ENCODE measurements around the gene SMAD4. TPM values are rescaled to one million over a fixed set of nuclear protein-coding genes. Genes with fewer than 3 reads are reported as not detected.
"Not testable (repeated sequence)": the region's sequence is repeated elsewhere in the genome, so short reads cannot be mapped to it uniquely, and the experiment has no call there.

The SMAD4 gene
- polyA plus RNA-seq, 10 donors = 70.2 to 124 (median 99.6) TPM

DNA sequence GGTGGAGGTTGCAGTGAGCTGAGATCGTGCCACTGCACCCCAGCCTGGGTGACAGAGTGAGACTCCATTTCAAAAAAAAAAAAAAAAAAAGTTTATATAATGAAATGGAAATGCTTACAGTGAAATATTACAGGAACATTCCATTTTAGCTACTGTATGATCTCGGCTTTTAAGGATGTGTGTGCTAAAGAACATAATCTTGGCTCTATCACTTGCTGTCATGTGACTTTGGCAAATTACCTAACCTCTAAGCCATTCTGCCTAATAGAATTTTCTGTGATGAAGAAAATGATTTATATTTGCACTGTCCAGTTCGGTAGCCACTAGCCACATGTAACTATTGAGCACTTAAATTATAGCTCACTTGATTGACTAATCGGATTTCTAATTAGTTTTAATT lies 36.3 kb downstream of the SMAD4 start:
- peak in 1 of 3 donors; percentile 16 for DNase-seq

- DNase-seq = peak in 1 of 3 donors; percentile 57
These were observed 38.1 kb downstream of the SMAD4 start for GRCh38 chr18:51068105-51068504.

GRCh38 chr18:51069885-51070284 lies 39.9 kb downstream of the SMAD4 start:
- DNase-seq = no peak

GRCh38 chr18:51070545-51070944 lies 40.5 kb downstream of the SMAD4 start:
- peak in 1 of 3 donors; percentile 71 for DNase-seq

GRCh38 chr18:51072586-51073313 lies 42.7 kb downstream of the SMAD4 start:
- no peak for DNase-seq

- DNase-seq = no peak
These were observed 44.6 kb downstream of the SMAD4 start for GRCh38 chr18:51074605-51075004.

GRCh38 chr18:51076503-51076902 lies 46.5 kb downstream of the SMAD4 start:
- peak in 2 of 3 donors; percentile 3 to 22 for DNase-seq

DNA sequence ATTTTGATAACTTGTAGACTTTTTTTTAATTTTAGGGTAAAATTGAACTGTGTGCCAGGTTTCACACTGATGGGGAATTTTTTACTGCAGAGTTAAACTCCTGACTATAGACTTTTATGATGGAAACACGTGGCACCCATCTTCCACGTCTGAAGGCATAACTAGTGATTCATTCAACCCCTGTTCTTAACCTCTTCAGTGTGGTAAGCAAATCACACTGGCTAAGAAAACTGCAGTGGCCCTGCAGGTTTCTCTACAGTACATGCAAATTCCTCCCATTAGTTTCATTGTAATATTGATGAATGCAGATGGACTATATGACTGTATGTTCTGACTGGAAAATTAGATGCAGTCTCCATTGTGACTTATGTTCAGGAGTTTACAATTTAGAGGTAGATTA lies 47.2 kb downstream of the SMAD4 start:
- DNase-seq = no peak

- DNase-seq = no peak
These were observed 48.0 kb downstream of the SMAD4 start for GRCh38 chr18:51078026-51078425.

- DNase-seq = no peak
These were observed 52.7 kb downstream of the SMAD4 start for GRCh38 chr18:51082571-51083267.

- DNase-seq = no peak
These were observed 53.4 kb downstream of the SMAD4 start for GRCh38 chr18:51083398-51083797.

DNA sequence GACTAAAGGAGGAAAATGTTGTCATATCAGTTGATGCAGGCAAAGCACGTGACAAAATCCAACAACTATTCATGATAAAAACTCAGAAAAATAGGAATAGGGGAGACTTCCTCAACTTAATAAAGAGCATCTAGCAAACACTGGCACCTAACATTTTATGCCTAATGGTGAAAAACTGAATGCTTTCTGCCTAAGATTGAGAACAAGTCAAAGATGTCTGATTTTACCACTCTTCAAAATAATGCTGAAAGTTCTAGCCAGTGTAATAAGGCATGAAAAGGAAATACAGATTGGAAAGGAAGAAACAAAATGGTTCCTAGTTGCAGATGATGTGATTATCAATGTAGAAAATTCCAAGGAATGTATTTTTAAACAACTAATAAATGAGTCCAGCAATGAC lies 58.4 kb downstream of the SMAD4 start:
- DNase-seq = no peak

- DNase-seq = no peak
These were observed 59.7 kb downstream of the SMAD4 start for GRCh38 chr18:51089691-51090090.

- DNase-seq = no peak
These were observed 61.3 kb downstream of the SMAD4 start for GRCh38 chr18:51091270-51091669.

DNA sequence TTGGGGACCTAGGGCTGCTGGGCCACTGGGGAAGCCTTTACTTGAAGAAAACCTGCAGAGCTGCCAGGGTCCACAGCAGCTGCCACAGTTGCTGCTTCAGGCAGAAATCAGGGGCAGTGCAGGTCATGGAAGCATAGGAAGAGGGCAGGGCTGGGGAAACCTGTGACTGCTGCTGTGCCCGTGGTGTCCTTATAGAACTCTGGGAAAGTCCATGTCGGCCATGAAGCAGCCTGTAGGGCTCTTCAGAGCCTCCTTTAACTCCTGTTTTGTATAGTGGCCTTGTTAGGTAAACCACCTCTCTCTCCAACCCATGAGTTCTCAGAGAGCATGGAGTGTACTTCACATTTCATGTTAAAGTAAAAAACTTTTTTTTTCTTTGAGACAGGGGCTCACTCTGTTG lies 62.1 kb downstream of the SMAD4 start:
- DNase-seq = no peak

DNA sequence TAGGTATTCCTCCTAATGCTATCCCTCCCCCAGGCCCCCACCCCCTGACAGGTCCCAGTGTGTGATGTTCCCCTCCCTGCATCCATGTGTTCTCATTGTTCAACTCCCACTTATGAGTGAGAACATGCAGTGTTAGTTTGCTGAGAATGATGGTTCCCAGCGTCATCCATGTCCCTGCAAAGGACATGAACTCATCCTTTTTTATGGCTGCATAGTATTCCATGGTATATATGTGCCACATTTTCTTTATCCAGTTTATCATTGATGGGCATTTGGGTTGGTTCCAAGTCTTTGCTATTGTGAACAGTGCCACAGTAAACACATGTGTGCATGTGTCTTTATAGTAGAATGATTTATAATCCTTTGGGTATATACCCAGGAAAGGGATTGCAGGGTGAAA lies 63.0 kb downstream of the SMAD4 start:
- DNase-seq = not testable (repeated sequence)

- DNase-seq = no peak
These were observed 67.2 kb downstream of the SMAD4 start for GRCh38 chr18:51097021-51097822.

- no peak for DNase-seq
These were observed 68.1 kb downstream of the SMAD4 start for GRCh38 chr18:51098082-51098481.

DNA sequence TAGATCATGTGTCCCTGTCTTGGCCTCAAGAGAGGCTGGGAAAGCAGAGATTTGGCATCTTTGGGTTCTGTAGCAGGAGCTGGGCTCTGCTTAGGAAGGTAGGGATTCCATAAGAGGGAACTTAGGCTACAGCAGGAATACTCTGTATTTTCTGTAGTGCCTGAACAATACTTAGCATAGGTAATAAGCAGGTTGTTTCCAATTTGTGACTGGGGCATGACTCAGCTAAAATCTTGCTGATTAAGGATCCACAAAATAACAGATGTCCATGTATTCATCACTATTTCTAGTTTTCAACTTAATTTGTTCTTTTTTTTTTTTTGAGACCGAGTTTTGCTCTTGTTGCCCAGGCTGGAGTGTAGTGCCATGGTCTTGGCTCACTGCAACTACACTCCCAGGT lies 68.5 kb downstream of the SMAD4 start:
- DNase-seq = no peak

- DNase-seq = no peak
These were observed 70.5 kb downstream of the SMAD4 start for GRCh38 chr18:51100385-51101120.

DNA sequence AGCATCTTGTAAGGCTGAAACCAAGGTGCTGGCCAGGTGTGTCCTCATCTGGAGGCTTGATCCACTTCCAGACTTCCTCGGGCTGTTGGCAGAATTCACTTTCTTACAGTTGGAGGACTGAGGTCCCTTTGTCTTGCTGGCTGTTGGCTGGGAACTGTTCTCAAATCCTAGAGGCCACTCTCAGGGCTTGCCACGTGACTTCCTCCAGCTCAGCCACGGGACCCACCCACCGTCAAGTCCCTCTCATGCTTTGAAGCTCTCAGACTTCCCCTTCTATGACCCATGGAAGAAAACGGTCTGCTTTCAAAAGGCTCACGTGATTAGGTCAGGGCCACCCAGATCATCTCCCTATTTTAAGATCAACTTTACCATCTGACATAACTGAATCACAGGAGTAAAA lies 77.1 kb downstream of the SMAD4 start:
- no peak for DNase-seq

Data from muscle of back (tissue), 11 donors.